Smooth muscle cell (in vitro differentiated cells): Measurements from ENCODE around the gene DUSP16. TPM values are rescaled to one million over a fixed set of nuclear protein-coding genes. Genes with fewer than 3 reads are reported as not detected.
"Not testable (repeated sequence)": the region's sequence is repeated elsewhere in the genome, so short reads cannot be mapped to it uniquely, and the experiment has no call there.

ENCODE experiments used
- DNase-seq: peaks from one replicate; lab custom pipeline; 2025; ENCODE audit not compliant: unreplicated experiment; lab: John Stamatoyannopoulos, UW
- H2AFZ ChIP-seq: fragments of 200-600 bp; sonication (generic); 2 replicates; pipeline ENCODE4 v1.6.0; 2016; ENCODE audit warnings: antibody characterized with exemption, low read depth, mild to moderate bottlenecking
- H3F3A ChIP-seq: fragments of 200-600 bp; sonication (generic); 2 replicates; pipeline ENCODE4 v1.6.0; 2017; ENCODE audit warnings: antibody characterized with exemption, low read depth
- H3K27ac ChIP-seq: fragments of 200-600 bp; sonication (generic); 2 replicates; pipeline ENCODE4 v1.5.1; 2016; ENCODE audit warnings: low read depth, mild to moderate bottlenecking
- H3K27me3 ChIP-seq: fragments of 200-600 bp; sonication (generic); 2 replicates; pipeline ENCODE4 v1.6.1; 2016; ENCODE audit warnings: low read depth, mild to moderate bottlenecking
- H3K36me3 ChIP-seq: fragments of 200-600 bp; sonication (generic); 2 replicates; pipeline ENCODE4 v1.5.1; 2016; ENCODE audit warnings: low read depth
- H3K4me1 ChIP-seq: fragments of 200-600 bp; sonication (generic); 2 replicates; pipeline ENCODE4 v1.5.1; 2016; ENCODE audit warnings: low read depth
- H3K4me2 ChIP-seq: fragments of 200-600 bp; sonication (generic); 2 replicates; pipeline ENCODE4 v1.6.0; 2016; ENCODE audit warnings: mild to moderate bottlenecking
- H3K4me3 ChIP-seq: fragments of 200-600 bp; sonication (generic); 2 replicates; pipeline ENCODE4 v1.5.1; 2016; ENCODE audit warnings: mild to moderate bottlenecking
- H3K79me2 ChIP-seq: fragments of 200-600 bp; sonication (generic); 2 replicates; pipeline ENCODE4 v1.6.0; 2016; ENCODE audit warnings: low read depth, mild to moderate bottlenecking
- H3K9ac ChIP-seq: fragments of 200-600 bp; sonication (generic); 2 replicates; pipeline ENCODE4 v1.6.0; 2016; ENCODE audit warnings: low read depth
- H3K9me3 ChIP-seq: fragments of 200-600 bp; sonication (generic); replicated peaks from 2 replicates; pipeline ENCODE4 v1.5.1; 2016; ENCODE audit warnings: low read depth
- H4K20me1 ChIP-seq: fragments of 200-600 bp; sonication (generic); 2 replicates; pipeline ENCODE4 v1.6.0; 2016; ENCODE audit warnings: low read depth
- CTCF ChIP-seq: fragments of 200-600 bp; sonication (generic); IDR thresholded peaks from 2 replicates; pipeline ENCODE4 v1.5.1; 2017; ENCODE audit warnings: borderline replicate concordance, mild to moderate bottlenecking, antibody characterized with exemption; ENCODE audit not compliant: insufficient read depth, poor library complexity, severe bottlenecking
- WGBS: methylation state at CpG from one replicate; pipeline ENCODE4 v1.1.7; 2016; ENCODE audit warnings: low lambda C conversion rate; 5-methylcytosine and 5-hydroxymethylcytosine counted together
- polyA plus RNA-seq: library from polyadenylated mRNA; unstranded; fragments of >200 nt; fragmentation: Nextera tagmentation; extraction: Ambion mirVana; gene quantifications from 2 replicates; pipeline ENCODE4 v1.2.1, GENCODE V29; 2016
- total RNA-seq: library from RNA; depleted of rRNA; stranded (reverse); fragments of >200 nt; gene quantifications from 2 replicates; pipeline ENCODE4 v1.2.3, GENCODE V29; 2014

DUSP16 gene
- total and polyA plus RNA-seq, 2 experiments from 2014 or later, result 1.2 to 10.8 TPM

- Histone ChIP-seq H3K27me3 (no peaks in the 10 kb centered on the region), H3K9me3 (no peaks in the 10 kb centered on the region), H3K79me2 (no peaks in the 10 kb centered on the region), H4K20me1 (no peaks in the 10 kb centered on the region), H3K36me3 (no peaks in the 10 kb centered on the region), H3K9ac (peak overlapping the region; percentile 12), H3F3A (no peaks in the 10 kb centered on the region), H3K27ac (peak overlapping the region; percentile 66), H3K4me1 (no peaks in the 10 kb centered on the region), H3K4me2 (no peak overlapping the region), H2AFZ (peak overlapping the region; percentile 29), H3K4me3 (no peak overlapping the region)
- no peak for TF ChIP-seq CTCF
- DNase-seq, result no peak
- WGBS, result 39% methylated on average over 6 of the region's 6 CpGs
Observed at GRCh38 chr12:12582895-12583303, 20.2 kb upstream of the DUSP16 start.

GRCh38 chr12:12582193-12582881 is 19.7 kb upstream of the DUSP16 start:
- Histone ChIP-seq H3K79me2 (no peaks in the 10 kb centered on the region), H3K9ac (peak overlapping the region; percentile 15), H2AFZ (peak overlapping the region; percentile 29), H3K36me3 (no peaks in the 10 kb centered on the region), H4K20me1 (no peaks in the 10 kb centered on the region), H3K4me3 (no peak overlapping the region), H3F3A (no peaks in the 10 kb centered on the region), H3K4me1 (no peaks in the 10 kb centered on the region), H3K9me3 (no peaks in the 10 kb centered on the region), H3K27me3 (no peaks in the 10 kb centered on the region), H3K27ac (peak overlapping the region; percentile 66), H3K4me2 (no peak overlapping the region)
- no peak for TF ChIP-seq CTCF
- 85% methylated on average over 4 of the region's 4 CpGs for WGBS
- DNase-seq, result no peak

- 81% methylated on average over 1 of the region's 1 CpG for WGBS
- not testable (repeated sequence) for H4K20me1 ChIP-seq, H3K4me1 ChIP-seq, H3K9me3 ChIP-seq, H3K27ac ChIP-seq, H2AFZ ChIP-seq, H3K79me2 ChIP-seq, H3K4me2 ChIP-seq, H3K36me3 ChIP-seq, H3F3A ChIP-seq, DNase-seq, H3K4me3 ChIP-seq, H3K9ac ChIP-seq, H3K27me3 ChIP-seq
Observed at GRCh38 chr12:12580716-12581115, 18.1 kb upstream of the DUSP16 start.

- Histone ChIP-seq H4K20me1 (no peaks in the 10 kb centered on the region), H3K9ac (no peak overlapping the region), H3K9me3 (no peaks in the 10 kb centered on the region), H3K4me3 (no peak overlapping the region), H3K27ac (no peak overlapping the region), H2AFZ (no peak overlapping the region), H3K27me3 (no peaks in the 10 kb centered on the region), H3K36me3 (no peaks in the 10 kb centered on the region), H3K79me2 (no peaks in the 10 kb centered on the region), H3K4me1 (no peaks in the 10 kb centered on the region), H3F3A (no peaks in the 10 kb centered on the region), H3K4me2 (no peak overlapping the region)
- TF ChIP-seq CTCF, result no peak
- no peak for DNase-seq
- 88% methylated on average over 3 of the region's 3 CpGs for WGBS
Observed at GRCh38 chr12:12577786-12578185, 15.1 kb upstream of the DUSP16 start.
